Glomerular visceral epithelial cell (primary cell): ENCODE results near the gene UCN2.
A peak's percentile ranks its signal among the peaks of the same experiment; 100 is the strongest.

Source experiments
- DNase-seq: peaks from one replicate; pipeline ENCODE4 v3.0.0-alpha.2; 2016; ENCODE audit errors: extremely low spot score

Gene UCN2, protein sequence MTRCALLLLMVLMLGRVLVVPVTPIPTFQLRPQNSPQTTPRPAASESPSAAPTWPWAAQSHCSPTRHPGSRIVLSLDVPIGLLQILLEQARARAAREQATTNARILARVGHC

DNA sequence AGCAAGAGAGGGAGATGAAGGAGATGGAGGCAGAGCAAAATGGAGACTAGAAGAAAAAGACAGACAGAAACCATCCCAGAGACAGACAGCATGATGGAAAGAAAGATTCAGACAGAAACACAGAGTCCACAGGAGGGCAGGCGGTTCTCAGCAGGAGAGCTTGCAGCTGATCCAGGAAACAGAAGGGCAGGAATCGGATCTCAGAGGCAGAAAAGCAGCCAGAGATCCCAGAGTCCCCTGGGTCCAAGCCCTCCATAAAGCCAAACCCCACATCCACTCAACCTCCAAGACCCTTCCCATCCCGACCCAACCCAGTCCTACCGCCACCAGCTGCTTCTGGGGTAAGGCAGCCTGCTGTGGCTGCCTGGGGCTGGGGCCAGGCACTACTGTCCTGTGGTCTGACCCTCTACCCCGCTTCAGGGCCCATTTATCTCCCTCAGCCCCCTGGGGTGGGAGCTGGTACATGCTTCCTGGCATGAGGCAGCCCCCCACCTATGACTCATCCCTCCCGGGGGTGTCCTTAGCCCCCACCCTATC, at the start of gene UCN2:
TSS of gene UCN2 (minus strand) at position 400 of the 537 bp plus-strand sequence. CDS start 657 bp downstream, outside the sequence.
- DNase-seq: no peak

DNA sequence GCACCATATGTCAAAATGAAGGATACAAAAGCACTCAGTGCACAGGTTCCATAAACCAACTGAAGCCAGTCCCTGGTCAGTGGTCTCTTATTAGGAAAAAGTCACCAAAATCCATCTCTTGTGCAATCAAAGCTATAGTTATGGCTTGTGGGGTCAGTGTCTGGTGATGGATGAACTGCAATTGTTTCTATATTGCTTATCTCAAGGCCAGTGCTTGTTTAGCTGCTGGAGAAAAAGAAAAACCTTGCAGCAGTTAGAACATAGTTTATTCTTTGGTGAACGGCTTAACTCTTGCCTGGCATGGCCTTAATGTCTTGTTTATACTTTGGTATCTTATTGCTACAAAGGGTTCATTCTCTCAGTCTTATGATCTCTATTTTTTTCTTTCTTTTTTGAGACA, 48.7 kb upstream of the UCN2 start:
- no peak for DNase-seq

DNA sequence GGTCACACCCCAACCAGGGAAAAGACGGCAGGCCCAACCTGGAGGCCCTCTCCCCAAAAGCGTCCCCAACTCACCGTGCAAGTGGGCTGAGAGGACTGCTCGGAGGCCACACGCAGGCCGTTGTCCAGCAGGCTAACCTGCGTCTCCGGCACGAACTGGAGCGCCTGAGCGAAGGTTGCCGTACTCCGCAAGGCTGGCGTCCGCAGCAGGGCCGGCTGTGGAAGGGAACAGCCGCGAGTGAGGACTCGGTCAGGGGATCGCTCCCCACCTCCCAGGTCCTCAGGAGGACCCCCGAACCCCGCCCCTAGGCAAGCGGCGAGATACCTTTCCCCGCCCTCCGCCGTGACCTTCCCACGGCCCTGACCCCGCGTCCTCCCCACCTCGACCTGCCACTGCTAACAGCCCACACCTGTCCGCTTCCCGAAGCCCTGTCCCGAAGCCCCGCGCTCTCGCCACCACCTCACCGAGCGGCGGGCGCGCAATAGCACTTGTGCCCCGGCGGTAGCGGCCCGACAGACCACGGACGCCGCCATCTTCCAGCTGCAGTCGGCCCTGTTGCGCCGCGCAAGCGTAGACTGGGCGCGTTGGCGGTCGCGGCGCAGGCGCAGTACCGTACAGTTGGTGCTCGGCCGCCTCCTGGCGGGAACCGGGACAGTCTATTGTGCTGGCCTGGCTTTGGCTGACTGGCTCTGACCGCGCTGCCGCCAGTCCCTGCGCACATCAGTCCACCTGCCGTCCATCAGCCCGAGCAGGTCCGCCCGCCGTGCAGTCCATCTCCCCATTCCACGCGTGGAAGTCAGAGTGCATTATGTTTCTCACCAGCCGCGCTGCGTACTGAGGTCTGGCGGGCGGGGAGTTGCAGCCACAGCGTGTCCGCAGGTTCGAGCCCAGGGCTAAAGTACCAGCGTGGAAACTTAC, 45.8 kb upstream of the UCN2 start, which contains the start of gene UQCRC1:
TSS of gene UQCRC1 (minus strand) at position 559 of the 918 bp plus-strand sequence. CDS start at position 533, 26 bp downstream.
- peak; percentile 94 for DNase-seq

DNA sequence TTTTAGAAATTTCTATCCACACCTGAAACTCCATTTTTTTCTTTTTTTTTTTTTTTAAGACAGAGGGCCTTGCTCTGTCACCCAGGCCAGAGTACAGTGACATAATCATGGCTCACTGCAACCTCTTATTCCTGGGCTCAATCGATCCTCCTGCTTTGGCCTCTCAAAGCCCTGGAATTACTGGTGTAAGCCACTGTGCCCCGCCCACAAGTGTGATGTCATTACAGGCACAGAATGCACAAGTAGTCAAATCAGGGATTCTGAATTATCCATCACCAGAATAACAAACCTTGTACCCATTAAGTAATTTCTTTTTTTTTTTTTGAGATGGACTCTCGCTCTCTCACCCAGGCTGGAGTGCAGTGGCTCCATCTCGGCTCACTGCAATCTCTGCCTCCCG, 43.9 kb upstream of the UCN2 start:
- DNase-seq: no peak

DNA sequence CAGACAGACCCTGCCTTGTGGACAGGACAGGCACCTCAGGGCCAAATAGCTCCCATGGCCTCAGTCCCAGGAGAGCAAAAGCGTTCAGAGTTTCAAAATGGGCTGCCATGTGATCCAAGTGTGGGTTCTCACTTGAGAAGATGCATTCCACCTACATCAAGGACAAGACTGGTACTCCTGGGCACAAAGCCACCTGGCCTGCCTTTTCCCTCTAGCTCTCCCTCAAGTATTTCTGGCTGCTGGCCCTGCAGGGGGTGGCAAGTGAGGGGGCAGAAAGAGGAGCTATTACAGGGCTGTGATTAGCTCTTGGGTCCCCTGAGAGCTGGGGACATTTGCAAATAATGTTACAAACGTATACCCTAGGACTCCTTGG, 38.0 kb upstream of the UCN2 start:
- DNase-seq: no peak

DNA sequence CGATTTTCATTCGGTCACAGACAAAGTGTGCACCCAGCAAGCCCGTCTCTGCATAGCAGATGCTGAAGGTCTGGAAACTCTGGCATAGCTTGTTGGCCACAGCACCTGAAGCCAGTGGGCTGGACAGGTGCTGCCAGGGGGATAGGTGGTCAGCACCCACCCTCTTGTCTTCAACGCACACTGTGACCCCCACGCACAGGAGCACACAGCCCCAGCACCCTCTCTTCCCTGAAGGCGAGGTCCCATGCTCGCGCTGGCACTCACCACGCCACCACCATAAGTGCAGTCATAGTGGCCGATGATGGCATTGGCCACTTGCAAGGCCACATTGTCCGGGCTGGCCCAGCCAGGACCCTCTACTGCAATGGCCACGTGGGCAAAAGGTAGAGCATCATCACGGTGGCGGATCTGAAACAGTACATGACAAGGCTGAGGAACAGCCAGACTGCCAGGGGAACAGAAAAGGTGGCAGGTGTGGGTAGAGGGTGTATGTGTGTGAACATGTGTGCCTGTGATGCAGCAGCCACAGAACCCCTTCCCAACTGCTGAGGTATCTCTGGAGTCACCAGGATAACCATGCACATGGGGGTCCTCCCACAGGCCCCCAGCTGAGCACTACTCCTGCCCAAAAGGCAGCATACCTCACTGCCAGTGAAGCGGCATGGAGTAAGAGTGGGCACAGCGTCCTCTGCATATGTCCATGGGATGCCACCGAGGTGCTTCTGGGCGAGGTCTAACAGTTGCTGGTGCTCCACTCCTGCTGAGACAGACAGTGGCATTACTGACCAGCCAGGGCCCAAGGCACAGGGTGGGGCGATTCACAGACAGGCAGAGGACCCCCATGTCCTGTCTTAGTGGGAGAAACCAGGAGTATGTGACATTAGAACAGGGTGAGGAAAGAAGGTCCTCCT, 37.4 kb upstream of the UCN2 start:
- DNase-seq: no peak

DNA sequence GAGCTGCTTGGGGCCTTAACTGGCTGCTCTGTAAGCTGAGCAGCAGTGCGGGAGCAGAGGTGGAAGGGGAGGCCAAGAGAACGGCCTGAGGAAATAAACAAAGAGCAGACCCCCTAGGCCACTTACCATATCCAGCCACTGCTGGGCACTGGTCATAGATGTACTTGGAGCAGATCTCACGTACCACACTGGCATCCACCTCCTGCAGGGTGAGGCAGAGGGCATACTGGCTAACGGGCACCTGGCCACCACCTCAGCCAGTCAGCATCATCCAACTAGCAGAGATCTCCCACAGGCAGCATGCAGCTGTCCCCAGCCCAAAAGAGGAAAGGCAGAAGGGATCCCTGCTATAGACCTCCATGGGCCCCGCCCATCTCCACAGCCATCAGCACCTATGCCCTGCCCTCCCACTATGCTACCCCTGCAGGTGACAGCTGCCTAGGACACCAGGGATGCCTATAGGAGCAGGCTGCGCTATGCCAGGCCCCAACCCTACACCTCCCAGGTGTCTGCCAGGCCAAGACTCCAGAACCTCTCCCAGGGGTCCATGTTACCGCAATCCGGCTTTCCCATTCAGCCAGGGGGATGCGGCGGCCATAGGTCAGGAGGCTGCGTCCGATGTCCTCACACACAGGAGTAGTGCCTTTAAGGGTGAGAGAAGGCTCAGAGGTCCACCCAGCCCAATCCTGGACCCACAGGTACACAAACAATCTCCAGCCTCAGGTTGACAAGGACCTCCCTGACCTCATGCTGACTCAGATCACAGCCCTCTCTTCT, 36.1 kb upstream of the UCN2 start:
- DNase-seq: no peak

DNA sequence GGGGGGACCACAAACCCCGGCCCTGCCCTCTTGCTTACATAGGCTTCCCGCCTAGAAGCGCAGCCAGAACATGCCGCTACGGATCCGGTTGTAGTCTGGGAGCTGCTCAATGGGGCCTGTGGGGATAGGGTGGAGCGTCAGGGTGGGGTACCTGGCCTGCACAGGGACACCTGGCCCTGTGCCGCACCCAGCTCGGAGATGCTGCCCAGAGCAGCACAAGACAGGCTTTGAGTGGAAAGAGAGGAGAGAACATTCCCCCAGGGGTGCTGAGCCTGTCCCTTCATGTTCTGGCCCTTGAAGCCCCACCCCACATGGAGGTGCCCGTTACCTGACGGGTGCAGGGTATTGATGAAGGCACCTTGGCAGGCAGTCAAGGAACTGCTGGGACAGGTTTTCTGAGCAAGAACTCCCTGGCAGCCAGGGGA, 35.5 kb upstream of the UCN2 start:
- no peak for DNase-seq

DNA sequence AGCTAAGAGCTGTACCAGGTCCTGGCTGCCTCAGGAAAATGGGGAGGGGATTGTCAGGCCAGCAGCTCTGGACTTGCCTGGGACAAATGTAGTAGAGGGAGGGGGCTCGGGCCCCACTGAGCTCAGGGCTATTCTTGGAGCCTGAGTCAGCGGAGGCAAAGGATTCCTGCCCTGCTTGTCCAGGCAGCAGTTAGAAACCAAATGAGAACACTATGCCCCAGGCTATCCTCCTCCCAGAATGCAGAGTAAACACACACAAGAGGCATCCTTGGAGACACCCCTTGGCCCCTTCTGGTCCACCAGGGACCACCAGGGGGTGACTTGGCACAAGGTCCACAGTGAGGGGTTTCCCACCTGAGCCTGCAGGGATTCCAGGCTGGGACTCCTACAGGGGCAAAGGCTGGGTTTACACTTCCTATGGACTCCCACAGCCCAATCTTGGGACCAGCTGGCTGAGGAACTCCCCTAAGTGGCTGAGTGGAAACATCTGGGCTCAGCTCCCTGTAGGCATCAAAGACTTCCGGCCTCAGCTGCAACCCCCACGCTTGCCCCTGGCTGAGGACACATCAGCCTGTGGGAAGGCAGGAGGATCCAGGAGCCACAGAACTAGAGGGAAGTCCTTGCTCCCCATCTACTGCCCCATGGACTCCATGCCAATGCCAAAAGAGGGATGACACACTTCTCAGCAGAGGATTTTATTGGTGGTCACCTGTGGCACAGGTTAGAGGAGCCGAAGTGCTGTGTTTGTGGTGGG, 34.9 kb upstream of the UCN2 start:
- peak; percentile 71 for DNase-seq

DNA sequence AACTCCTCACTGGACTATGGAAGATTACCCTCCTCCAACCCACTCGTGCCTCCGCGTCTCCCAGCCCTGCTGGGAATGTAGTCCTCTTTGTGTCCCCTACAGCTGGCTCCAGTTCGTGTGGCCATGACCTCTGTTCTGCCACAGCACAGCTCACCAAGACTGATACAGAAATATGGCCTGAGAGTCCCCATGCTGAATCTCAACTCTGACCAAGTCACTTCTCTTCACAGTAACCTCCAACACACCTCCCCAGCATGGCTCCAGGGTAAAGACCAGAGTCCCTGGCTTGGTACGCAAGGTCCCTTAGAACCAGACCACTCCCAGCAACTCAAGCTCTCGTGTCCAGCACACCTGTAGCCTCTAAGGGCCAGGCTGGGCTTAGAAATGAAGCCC, 33.8 kb upstream of the UCN2 start:
- DNase-seq: no peak

DNA sequence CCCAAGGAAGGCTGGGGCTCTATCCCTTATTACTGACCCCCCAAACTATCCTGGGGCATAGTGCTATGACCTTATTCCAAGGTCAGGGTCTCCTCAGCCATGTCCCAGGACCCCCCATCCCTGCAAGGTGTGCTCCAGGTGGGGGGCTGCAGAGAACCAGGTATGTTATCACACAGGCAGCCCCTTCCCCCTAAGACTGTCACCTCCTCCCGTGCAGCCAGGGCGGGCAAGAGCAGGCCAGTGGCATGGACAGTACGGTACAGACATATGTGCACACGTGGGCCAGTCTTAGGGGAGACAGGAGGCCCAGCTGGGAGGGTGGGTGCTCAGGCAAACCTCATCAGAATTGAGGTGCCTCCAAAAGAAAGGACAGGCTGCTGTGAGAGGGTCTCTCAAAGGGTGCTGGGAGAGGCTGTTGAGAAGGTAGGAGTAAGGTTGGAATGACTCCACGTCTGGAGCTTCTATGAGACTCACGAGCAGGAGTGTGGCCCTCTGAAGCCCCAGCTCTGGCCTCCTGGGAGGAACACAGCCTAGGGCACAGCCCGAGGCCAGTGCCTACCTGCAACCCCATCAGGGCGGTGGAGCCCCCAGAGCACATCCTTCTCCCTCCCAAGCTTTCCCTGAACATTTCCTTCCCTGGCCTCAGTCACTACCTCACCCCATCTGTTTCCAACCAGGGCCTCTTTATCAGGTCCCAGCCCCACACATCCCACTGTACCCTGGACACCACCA, 33.3 kb upstream of the UCN2 start:
- DNase-seq: no peak

DNA sequence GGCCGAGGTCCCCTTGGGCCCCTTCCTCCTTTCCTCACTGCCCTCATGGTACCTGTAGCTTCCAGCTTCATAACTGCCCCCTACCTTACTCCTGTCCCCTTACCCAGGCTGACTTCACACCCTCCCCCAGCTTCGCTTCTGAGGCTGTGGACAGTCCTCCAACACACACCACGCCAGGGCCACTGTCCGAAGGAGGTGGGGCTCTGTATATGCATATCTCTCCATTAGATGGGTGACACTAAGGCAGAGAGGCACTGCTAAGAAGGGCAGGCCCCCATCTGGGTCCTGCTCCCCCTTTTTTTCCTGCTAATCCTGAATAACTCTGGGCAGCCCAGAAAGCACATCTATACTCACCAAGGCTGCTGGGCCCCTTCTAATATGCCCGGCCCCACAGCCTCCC, 32.6 kb upstream of the UCN2 start:
- no peak for DNase-seq

DNA sequence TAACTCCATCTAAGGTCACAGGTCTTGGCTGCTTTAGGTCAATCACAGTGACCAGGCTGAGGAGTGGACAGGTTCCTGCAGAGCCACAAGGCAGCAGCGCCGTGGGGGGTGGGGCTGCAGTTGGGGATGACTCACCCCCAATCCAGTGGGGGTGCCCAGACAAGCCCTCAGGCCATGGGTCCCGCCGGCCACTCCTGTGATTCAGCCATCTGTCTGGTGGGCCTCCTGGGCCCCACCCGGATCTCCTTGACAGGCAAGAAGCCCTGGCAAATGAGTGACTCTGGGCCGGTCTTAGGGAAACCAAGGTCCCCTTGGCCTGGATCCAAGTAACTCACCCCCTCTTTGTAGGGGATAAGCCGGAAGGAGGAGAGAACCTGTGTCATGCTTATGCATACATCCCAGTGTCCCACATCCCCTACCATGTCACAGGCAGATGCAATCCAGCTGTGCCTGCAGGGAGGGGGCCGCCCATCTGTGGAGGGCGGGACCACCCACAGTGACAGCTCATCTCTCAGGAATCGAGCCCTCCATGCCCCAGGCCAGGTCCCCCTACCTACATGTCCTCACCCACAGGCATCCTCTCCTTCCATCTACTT, 32.0 kb upstream of the UCN2 start:
- peak; percentile 99 for DNase-seq

DNA sequence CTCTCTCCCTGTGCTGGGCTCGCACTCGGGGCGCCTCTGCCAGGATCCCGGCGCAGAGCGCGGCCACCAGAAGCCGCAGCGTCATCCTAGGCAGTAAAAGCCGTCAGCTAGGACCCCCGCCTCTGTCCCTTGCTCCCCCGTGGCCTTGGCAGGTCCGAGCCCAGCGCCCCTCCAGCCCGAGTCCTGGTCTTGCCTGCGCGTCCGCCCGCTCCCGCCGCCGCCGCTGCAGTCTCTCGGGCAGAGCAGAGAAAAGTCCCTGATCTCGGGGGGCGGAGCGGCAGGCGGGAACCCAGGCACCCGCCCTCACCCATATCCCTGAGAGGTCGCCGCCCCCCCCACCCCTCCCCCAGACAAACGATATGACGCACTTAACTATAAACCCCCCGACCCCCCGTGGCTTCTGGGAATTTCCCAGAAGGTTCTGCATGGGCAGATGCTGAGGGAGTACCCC, 31.5 kb upstream of the UCN2 start, which contains the start of gene COL7A1:
TSS of gene COL7A1 (minus strand) at position 255 of the 451 bp plus-strand sequence. CDS start at position 85, 170 bp downstream.
- DNase-seq: no peak

DNA sequence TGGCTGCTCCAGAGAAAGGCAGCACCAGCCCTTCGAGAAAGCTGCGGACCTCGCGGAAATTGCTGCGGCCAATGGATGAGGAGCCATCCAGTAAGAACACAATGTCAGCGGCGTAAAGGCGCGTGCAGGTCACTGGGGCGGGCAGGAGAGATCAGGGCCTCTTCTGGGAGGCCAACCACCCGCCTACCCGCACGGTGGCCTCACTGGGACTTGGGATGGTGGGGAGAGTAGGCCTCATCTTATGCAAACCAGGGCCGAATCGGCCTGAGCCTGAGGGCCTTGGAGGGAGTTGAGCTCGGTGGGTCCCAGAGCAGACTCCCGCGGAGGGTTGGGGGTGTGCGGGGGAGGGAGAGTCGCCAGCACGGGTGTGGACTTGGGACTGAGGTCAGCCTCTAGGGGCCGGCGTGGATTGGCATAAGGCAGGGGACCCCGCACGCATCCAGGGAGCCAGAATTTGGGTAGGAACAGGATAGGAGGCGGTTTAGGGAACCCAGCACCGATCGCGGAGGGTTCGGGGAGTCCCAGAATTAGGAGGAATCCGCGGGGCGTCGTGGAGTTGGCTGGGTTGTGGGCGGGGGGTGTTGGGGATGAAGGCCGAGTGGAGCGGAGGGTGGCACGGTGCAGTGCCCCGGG, 31.0 kb upstream of the UCN2 start:
- DNase-seq: peak; percentile 25

DNA sequence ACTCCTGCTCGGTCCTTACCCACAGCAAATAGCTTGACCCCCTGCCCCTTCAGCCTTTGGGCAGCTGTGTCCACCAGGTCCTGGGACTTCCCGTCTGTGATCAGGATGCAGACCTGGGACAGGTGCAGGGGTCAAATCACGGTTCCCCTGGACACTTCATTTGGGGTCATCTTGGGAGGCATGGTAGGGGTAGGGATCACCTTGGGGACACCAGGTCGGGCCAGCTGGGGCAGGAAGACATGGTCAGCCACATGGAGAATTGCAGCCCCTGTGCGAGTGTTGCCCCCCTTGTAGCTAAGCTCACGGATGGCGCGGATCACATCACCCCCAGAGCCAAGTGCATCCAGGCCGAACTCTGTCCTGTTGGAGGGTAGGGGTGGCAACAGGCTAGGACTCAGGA, 29.8 kb upstream of the UCN2 start:
- no peak for DNase-seq

DNA sequence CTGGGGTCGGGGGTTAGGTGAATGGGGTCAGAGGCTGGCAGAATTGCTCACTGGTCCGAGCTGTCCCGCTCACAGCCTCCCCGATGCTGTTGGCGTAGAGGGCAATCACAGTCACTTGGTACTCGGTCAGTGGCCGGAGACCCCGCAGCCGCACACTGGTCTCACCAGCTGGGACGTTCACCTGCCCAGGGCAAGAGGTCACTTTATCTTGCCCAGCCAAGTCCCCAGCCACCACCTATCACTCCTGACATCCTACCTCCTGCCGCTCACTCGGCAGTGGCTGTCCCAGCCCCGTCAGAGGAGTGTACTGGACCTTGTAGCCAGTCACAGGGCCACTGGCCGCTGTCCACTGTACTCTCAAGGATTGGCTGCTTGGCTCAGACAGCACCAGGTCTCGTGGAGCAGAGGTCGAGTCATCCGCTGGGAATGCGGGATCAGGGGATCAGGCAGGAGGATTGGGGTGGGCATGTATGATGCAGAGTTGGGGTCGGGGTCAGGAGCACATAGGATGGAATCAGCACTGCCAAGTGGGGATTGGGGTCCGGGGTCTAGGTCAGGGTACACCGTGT, 29.0 kb upstream of the UCN2 start:
- no peak for DNase-seq

DNA sequence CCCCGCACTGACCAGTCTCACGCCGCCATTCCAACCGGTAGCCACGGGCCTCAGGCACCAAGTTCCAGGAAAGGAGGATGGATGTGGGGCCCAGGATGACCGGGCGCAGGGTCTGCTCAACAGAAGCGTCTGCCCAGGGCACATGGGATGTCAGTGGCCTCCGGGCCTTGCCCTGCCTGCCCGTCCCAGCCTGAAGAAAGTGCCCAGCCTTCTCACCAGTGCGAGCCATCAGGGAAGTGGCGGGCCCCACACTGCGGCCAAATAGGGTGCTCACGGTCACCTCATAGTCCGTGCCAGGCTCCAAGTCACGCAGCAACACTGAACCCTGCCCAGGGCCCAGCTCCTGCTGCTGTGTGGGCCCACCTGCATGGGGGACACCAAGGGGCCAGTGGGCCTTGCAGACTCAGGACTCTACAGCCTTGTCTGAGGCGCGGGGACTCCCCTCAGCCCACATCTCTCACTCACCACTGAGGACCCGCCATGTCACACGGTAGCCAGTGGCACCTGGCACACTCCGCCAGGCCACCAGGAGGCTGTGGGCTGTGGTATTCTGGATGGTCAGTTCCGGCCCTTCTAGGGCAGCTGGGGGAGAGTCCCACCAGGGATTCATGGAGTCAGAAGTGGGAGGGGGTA, 28.4 kb upstream of the UCN2 start:
- DNase-seq: no peak
